ENCODE results near the gene ERC1. TPM values are rescaled to one million over a fixed set of nuclear protein-coding genes. Genes with fewer than 3 reads are reported as not detected.

Gene ERC1
- total RNA-seq, 1 donor from 2014 or later: 56.5 TPM

DNA sequence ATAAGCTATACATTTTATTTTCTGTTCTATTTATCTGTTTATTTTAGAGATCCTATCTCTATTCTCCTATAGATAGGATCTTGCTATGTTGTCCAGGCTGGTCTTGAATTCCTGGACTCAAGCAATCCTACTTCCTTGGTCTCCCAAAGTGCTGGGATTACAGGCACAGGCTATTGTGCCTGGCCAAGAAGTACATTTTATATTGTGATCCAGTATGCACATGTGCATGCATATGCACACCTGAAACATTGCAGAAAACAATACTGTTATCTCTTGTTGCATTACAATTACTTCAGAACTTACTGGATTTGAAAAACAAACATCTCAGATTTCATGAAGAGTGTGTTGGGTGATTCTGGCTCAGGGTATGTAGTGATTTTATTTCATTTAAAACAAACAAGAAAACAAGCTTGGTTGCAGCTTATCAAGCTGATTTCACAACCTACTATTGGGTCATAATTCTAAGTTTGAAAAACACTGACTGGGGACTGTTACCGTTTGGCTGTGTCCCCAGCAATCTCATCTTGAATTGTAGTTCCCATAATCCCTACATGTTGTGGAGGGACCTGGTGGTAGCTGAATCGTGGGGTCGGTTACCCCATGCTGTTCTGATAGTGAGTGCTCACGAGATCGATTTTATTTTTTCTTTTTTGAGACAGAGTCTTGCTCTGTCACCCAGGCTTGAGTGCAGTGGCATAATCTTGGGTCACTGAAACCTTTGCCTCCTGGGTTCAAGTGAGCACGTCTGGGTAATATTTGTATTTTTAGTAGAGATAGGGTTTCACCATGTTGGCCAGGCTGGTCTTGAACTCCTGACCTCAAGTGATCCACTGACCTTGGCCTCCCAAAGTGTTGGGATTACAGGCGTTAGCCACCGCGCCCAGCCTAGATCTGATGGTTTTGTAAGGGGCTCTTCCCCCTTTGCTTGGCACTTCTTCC lies 31.3 kb downstream of the ERC1 start:
- no peaks in the 10 kb centered on the region for H3K4me1 ChIP-seq
- H3K27ac ChIP-seq: no peak overlapping the region
- H3K27me3 ChIP-seq: no peaks in the 10 kb centered on the region
- TF ChIP-seq POLR2A (IDR thresholded peaks at IDR 0.05) (no peak), POLR2AphosphoS5 (IDR thresholded peaks at IDR 0.05; ENCODE audit: insufficient read depth in 1 of 2, low read depth in 1 of 2) (no peak)
- TF ChIP-seq, protein P1, sequence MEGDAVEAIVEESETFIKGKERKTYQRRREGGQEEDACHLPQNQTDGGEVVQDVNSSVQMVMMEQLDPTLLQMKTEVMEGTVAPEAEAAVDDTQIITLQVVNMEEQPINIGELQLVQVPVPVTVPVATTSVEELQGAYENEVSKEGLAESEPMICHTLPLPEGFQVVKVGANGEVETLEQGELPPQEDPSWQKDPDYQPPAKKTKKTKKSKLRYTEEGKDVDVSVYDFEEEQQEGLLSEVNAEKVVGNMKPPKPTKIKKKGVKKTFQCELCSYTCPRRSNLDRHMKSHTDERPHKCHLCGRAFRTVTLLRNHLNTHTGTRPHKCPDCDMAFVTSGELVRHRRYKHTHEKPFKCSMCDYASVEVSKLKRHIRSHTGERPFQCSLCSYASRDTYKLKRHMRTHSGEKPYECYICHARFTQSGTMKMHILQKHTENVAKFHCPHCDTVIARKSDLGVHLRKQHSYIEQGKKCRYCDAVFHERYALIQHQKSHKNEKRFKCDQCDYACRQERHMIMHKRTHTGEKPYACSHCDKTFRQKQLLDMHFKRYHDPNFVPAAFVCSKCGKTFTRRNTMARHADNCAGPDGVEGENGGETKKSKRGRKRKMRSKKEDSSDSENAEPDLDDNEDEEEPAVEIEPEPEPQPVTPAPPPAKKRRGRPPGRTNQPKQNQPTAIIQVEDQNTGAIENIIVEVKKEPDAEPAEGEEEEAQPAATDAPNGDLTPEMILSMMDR (IDR thresholded peaks at IDR 0.05): no peak
- no peak for DNase-seq (ENCODE audit: extremely low spot score in 2 of 2)
- intact Hi-C loops (cut with DNase I): no loop called here
- H3K36me3 ChIP-seq: no peaks in the 10 kb centered on the region
- H3K9me3 ChIP-seq: no peaks in the 10 kb centered on the region
- no peak overlapping the region for H3K4me3 ChIP-seq

DNA sequence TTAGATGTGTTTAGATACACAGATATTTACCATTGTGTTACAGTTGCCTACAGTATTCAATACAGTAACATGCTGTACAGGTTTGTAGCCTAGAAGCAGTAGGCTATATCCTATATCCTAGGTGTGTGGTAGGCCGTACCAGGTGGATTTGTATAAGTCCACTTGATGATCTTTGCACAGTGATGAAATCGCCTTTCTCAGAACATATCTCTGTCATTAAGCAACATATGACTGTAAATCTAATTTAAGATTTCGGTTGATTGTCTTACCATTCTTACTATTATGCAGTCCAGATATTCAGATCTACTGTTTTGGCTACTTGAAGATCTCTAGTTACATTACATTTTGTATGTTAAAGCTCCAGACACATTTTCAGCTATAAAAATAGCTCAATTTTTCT lies 39.8 kb downstream of the ERC1 start:
- no peaks in the 10 kb centered on the region for H3K9me3 ChIP-seq
- no peak for DNase-seq (ENCODE audit: extremely low spot score in 2 of 2)
- H3K4me1 ChIP-seq: no peaks in the 10 kb centered on the region
- TF ChIP-seq POLR2AphosphoS5 (IDR thresholded peaks at IDR 0.05; ENCODE audit: insufficient read depth in 1 of 2, low read depth in 1 of 2): no peak
- intact Hi-C loops (cut with DNase I): no loop called here
- H3K27ac ChIP-seq: no peak overlapping the region
- H3K36me3 ChIP-seq: peaks cover 0 to 21% of the 10 kb centered on the region in 2 donors
- no peak overlapping the region for H3K4me3 ChIP-seq
- no peaks in the 10 kb centered on the region for H3K27me3 ChIP-seq

DNA sequence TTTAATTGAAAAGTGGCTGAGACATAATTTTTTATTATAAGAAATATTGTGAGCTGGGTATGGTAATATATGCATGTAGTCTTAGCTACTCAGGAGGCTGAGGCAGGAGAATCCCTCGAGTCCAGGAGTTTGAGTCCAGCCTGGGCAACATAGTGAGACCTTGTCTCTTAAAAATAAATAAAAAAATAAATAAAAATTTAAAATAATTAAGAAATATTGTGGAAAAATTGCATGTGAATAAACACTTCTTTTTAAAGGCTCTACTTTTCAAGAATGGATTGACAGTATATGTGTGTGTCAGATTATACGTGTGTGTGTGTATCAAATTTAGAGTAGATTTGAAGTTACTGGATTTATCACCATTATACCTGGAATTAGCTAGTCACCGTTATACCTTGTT lies 43.2 kb downstream of the ERC1 start:
- no peak for DNase-seq (ENCODE audit: extremely low spot score in 2 of 2)
- no peaks in the 10 kb centered on the region for H3K27me3 ChIP-seq
- no peaks in the 10 kb centered on the region for H3K9me3 ChIP-seq
- H3K4me3 ChIP-seq: no peak overlapping the region
- no peak overlapping the region for H3K27ac ChIP-seq
- intact Hi-C loops (cut with DNase I): no loop called here
- no peaks in the 10 kb centered on the region for H3K4me1 ChIP-seq
- no peak for TF ChIP-seq POLR2AphosphoS5 (IDR thresholded peaks at IDR 0.05; ENCODE audit: insufficient read depth in 1 of 2, low read depth in 1 of 2)
- no peak for TF ChIP-seq POLR2A (IDR thresholded peaks at IDR 0.05)
- TF ChIP-seq, protein P1 (IDR thresholded peaks at IDR 0.05): no peak
- H3K36me3 ChIP-seq: peaks cover 0 to 7% of the 10 kb centered on the region in 2 donors

DNA sequence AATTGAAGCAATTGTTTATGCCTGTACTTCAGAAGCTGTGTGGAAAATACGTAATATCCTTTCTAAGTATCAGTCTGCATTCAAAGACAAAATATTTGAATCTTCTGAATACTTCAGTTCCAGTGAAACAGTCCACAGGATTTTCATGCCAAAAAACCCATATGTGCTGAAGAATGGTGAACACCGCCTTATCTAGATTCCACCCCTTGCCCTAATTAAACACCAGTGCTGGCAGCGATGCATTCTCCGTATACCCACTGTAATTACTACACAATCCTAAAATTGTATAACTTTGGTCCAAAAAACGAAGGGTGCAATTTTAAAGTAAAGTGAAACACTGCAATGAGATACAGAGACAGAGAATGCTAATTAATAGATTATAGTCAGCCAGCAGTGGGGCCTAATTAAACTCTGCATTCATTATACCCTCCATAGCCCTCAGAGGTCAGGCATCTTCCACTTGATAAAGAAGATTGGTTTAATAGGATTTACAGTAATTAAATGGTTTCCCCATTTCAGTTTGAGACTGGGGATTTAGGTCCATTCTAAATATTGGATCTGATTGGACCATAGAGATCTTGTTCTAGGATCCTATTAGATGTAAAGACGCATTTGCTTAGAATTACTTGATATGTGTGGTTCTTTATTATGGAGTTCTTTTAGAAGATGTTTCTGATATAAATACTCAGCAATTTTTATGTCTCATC lies 43.9 kb downstream of the ERC1 start:
- Histone ChIP-seq H3K27me3 (no peaks in the 10 kb centered on the region), H3K4me1 (no peaks in the 10 kb centered on the region), H3K36me3 (peaks cover 0 to under 1% of the 10 kb centered on the region in 2 donors), H3K4me3 (no peak overlapping the region), H3K27ac (no peak overlapping the region), H3K9me3 (no peaks in the 10 kb centered on the region)
- intact Hi-C loops (cut with DNase I): no loop called here
- DNase-seq (ENCODE audit: extremely low spot score in 2 of 2): no peak
- TF ChIP-seq POLR2A (IDR thresholded peaks at IDR 0.05): no peak
- no peak for TF ChIP-seq POLR2AphosphoS5 (IDR thresholded peaks at IDR 0.05; ENCODE audit: insufficient read depth in 1 of 2, low read depth in 1 of 2)
- TF ChIP-seq, protein P1 (IDR thresholded peaks at IDR 0.05): no peak

DNA sequence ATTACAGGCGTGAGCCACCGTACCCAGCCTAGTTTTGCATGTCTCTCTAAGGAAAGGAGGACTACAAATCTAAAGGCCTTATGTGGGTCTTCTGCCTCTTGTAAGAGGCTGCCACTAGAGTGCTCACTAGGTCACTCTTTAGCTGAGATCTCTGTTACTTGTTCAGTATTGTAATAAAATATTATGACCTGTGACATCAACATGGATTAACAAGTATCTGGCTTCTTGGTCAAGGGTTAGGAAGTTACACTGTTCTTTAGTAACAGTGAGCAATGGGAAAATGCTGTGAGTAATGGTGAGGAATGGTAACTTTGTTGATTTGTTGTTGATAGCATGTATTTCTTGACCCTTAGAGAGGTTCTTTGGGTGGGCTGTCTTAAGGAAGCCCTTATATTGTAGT lies 50.5 kb downstream of the ERC1 start:
- Histone ChIP-seq H3K4me1 (no peaks in the 10 kb centered on the region), H3K27ac (no peak overlapping the region), H3K36me3 (no peaks in the 10 kb centered on the region), H3K27me3 (no peaks in the 10 kb centered on the region), H3K4me3 (no peak overlapping the region), H3K9me3 (no peaks in the 10 kb centered on the region)
- TF ChIP-seq, protein P1 (IDR thresholded peaks at IDR 0.05): no peak
- TF ChIP-seq POLR2A (IDR thresholded peaks at IDR 0.05): no peak
- TF ChIP-seq POLR2AphosphoS5 (IDR thresholded peaks at IDR 0.05; ENCODE audit: insufficient read depth in 1 of 2, low read depth in 1 of 2): no peak
- no peak for DNase-seq (ENCODE audit: extremely low spot score in 2 of 2)
- intact Hi-C loops (cut with DNase I): no loop called here

Data from vagina (tissue), 2 donors.